Measurements from ENCODE around the gene PPIF.
"Not testable (repeated sequence)": the region's sequence is repeated elsewhere in the genome, so short reads cannot be mapped to it uniquely, and the experiment has no call there.

PPIF gene

GRCh38 chr10:79328147-79328701, 19.0 kb upstream of the PPIF start:
- H3K4me3 ChIP-seq (ENCODE audit: low read depth, low read length): no peak overlapping the region
- TF ChIP-seq CTCF (IDR thresholded peaks at IDR 0.05; ENCODE audit: insufficient read depth, low read length, missing control alignments): no peak
- CTCF ChIA-PET: interaction anchor here (0.9 kb wide), 1 partner anchor 47 kb away, joined by 3 read pairs; no protein-coding TSS in a partner anchor
- POLR2A ChIA-PET: no interaction called here
- DNase-seq (ENCODE audit: low read depth, low spot score): no peak

GRCh38 chr10:79328737-79329504, 18.3 kb upstream of the PPIF start:
- DNase-seq (ENCODE audit: low read depth, low spot score): no peak
- TF ChIP-seq CTCF (IDR thresholded peaks at IDR 0.05; ENCODE audit: insufficient read depth, low read length, missing control alignments): no peak
- ChIA-PET POLR2A (no interaction called here), CTCF (interaction anchor here (0.9 kb wide), 1 partner anchor 46 kb away, joined by 3 read pairs; no protein-coding TSS in a partner anchor)
- H3K4me3 ChIP-seq (ENCODE audit: low read depth, low read length): no peak overlapping the region

GRCh38 chr10:79329529-79329928, 17.7 kb upstream of the PPIF start:
- no peak for DNase-seq (ENCODE audit: low read depth, low spot score)
- CTCF ChIA-PET: no interaction called here
- no peak for TF ChIP-seq CTCF (IDR thresholded peaks at IDR 0.05; ENCODE audit: insufficient read depth, low read length, missing control alignments)
- POLR2A ChIA-PET: no interaction called here
- no peak overlapping the region for H3K4me3 ChIP-seq (ENCODE audit: low read depth, low read length)

GRCh38 chr10:79331226-79331625, 16.0 kb upstream of the PPIF start:
- no peak for DNase-seq (ENCODE audit: low read depth, low spot score)
- no peak for TF ChIP-seq CTCF (IDR thresholded peaks at IDR 0.05; ENCODE audit: insufficient read depth, low read length, missing control alignments)
- POLR2A ChIA-PET: no interaction called here
- CTCF ChIA-PET: interaction anchor here (2.1 kb wide), 1 partner anchor 15 kb away, joined by 6 read pairs; no protein-coding TSS in a partner anchor
- no peak overlapping the region for H3K4me3 ChIP-seq (ENCODE audit: low read depth, low read length)

GRCh38 chr10:79331709-79332108, 15.6 kb upstream of the PPIF start:
- peak; percentile 92 for DNase-seq (ENCODE audit: low read depth, low spot score)
- CTCF ChIA-PET: interaction anchor here (2.1 kb wide), 1 partner anchor 15 kb away, joined by 6 read pairs; no protein-coding TSS in a partner anchor
- POLR2A ChIA-PET: no interaction called here
- no peak for TF ChIP-seq CTCF (IDR thresholded peaks at IDR 0.05; ENCODE audit: insufficient read depth, low read length, missing control alignments)
- no peak overlapping the region for H3K4me3 ChIP-seq (ENCODE audit: low read depth, low read length)

GRCh38 chr10:79332610-79333315, 14.5 kb upstream of the PPIF start:
- CTCF ChIA-PET: interaction anchor here (6.8 kb wide), 1 partner anchor 14 kb away, joined by 111 read pairs; the partner anchor contains the start of gene PPIF

More at GRCh38 chr10:79332610-79333315, 14.5 kb upstream of the PPIF start:
- not testable (repeated sequence) for DNase-seq (ENCODE audit: low read depth, low spot score); H3K4me3 ChIP-seq (ENCODE audit: low read depth, low read length)
- POLR2A ChIA-PET: interaction anchor here (1.1 to 2.6 kb wide), 2 partner anchors 13 to 15 kb away, joined by 4 to 12 read pairs; no protein-coding TSS in a partner anchor

All from AG04449 (cell line).